SU-DHL-6 (cell line): ENCODE data around the gene TBRG4.

Experiments
- EZH2phosphoT487 ChIP-seq: fragments of 200-600 bp; sonication (generic), shearing (Covaris generic); conservative IDR thresholded peaks from 2 replicates; pipeline ENCODE4 v1.6.1; 2018; ENCODE audit warnings: mild to moderate bottlenecking, antibody characterized with exemption, low read length, moderate library complexity, mixed read lengths
- TF ChIP-seq, protein P1 (sequence below): fragments of 200-600 bp; sonication (generic); IDR thresholded peaks from one replicate; pipeline ENCODE4 v1.5.1; 2017; ENCODE audit warnings: antibody characterized with exemption, mild to moderate bottlenecking, low read length, moderate library complexity; ENCODE audit not compliant: insufficient read depth, poor library complexity, severe bottlenecking

DNA sequence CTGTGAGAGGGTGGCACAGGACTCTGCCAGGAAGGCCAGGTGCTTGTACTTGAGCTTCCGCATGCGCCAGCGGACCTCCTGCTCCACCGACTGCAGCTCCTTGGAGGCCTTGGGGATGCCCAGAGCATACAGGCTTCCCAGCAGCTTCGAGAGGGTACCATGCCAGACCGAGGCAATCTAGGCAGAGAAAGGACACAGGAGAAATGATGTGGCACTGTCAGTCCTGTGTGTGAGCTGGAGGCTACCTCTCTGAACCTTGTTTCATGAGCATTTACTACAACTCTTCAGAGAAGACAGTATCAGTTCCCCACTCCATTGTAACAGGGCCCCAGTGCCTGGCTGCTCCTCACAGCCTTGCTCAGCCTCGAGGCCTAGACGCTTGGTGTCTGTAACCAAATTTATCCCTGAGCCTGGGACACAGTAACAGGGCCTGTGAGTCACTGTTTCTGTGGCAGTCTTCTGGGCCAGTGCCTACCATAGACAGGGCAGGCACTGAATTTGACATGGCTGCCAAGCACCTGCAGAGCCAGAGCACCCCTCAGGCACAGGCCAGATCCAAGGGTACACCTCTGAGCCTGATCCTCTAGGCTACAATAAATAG is 5.8 kb downstream of the TBRG4 start:
- TF ChIP-seq, protein P1, sequence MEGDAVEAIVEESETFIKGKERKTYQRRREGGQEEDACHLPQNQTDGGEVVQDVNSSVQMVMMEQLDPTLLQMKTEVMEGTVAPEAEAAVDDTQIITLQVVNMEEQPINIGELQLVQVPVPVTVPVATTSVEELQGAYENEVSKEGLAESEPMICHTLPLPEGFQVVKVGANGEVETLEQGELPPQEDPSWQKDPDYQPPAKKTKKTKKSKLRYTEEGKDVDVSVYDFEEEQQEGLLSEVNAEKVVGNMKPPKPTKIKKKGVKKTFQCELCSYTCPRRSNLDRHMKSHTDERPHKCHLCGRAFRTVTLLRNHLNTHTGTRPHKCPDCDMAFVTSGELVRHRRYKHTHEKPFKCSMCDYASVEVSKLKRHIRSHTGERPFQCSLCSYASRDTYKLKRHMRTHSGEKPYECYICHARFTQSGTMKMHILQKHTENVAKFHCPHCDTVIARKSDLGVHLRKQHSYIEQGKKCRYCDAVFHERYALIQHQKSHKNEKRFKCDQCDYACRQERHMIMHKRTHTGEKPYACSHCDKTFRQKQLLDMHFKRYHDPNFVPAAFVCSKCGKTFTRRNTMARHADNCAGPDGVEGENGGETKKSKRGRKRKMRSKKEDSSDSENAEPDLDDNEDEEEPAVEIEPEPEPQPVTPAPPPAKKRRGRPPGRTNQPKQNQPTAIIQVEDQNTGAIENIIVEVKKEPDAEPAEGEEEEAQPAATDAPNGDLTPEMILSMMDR = no peak
- TF ChIP-seq EZH2phosphoT487 = no peak
